ENCODE results near the gene AIRE.

GRCh38 chr21:44314561-44314960, 28.9 kb downstream of the AIRE start:
- TF ChIP-seq, protein P1, sequence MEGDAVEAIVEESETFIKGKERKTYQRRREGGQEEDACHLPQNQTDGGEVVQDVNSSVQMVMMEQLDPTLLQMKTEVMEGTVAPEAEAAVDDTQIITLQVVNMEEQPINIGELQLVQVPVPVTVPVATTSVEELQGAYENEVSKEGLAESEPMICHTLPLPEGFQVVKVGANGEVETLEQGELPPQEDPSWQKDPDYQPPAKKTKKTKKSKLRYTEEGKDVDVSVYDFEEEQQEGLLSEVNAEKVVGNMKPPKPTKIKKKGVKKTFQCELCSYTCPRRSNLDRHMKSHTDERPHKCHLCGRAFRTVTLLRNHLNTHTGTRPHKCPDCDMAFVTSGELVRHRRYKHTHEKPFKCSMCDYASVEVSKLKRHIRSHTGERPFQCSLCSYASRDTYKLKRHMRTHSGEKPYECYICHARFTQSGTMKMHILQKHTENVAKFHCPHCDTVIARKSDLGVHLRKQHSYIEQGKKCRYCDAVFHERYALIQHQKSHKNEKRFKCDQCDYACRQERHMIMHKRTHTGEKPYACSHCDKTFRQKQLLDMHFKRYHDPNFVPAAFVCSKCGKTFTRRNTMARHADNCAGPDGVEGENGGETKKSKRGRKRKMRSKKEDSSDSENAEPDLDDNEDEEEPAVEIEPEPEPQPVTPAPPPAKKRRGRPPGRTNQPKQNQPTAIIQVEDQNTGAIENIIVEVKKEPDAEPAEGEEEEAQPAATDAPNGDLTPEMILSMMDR (IDR thresholded peaks at IDR 0.05), result no peak
- no peak for TF ChIP-seq POLR2A (IDR thresholded peaks at IDR 0.05)

Data from ovary (tissue), 3 donors.